HEK293T (cell line): ENCODE results near the gene DDX18.

Experiments
- ARNT ChIP-seq: fragments of 450-650 bp; IDR thresholded peaks from 2 replicates; pipeline ENCODE4 v1.6.1; 2017; ENCODE audit warnings: mild to moderate bottlenecking
- BHLHE40 ChIP-seq: fragments of 450-650 bp; IDR thresholded peaks from 2 replicates; pipeline ENCODE4 v1.6.1; 2016; ENCODE audit warnings: mild to moderate bottlenecking, moderate library complexity, borderline replicate concordance
- ELF4 ChIP-seq: fragments of 450-650 bp; IDR thresholded peaks from 2 replicates; pipeline ENCODE4 v1.6.1; 2017; ENCODE audit warnings: antibody characterized with exemption
- FOXA1 ChIP-seq: fragments of 450-650 bp; IDR thresholded peaks from 2 replicates; pipeline ENCODE4 v1.6.1; 2016; ENCODE audit warnings: mild to moderate bottlenecking
- FOXK2 ChIP-seq: fragments of 450-650 bp; IDR thresholded peaks from 2 replicates; pipeline ENCODE4 v1.6.1; 2016; ENCODE audit warnings: mild to moderate bottlenecking
- FOXM1 ChIP-seq: fragments of 450-650 bp; IDR thresholded peaks from 2 replicates; pipeline ENCODE4 v1.6.1; 2017; ENCODE audit warnings: mild to moderate bottlenecking, borderline replicate concordance
- L3MBTL2 ChIP-seq: fragments of 450-650 bp; conservative IDR thresholded peaks from 2 replicates; pipeline ENCODE4 v1.6.1; 2016; ENCODE audit warnings: mild to moderate bottlenecking
- LEF1 ChIP-seq: fragments of 450-650 bp; IDR thresholded peaks from 2 replicates; pipeline ENCODE4 v1.6.1; 2017; ENCODE audit warnings: mild to moderate bottlenecking, borderline replicate concordance
- NFRKB ChIP-seq: fragments of 450-650 bp; IDR thresholded peaks from 2 replicates; pipeline ENCODE4 v1.6.1; 2016; ENCODE audit warnings: mild to moderate bottlenecking, moderate library complexity
- SP1 ChIP-seq: fragments of 450-650 bp; IDR thresholded peaks from 2 replicates; pipeline ENCODE4 v1.6.1; 2017
- SUZ12 ChIP-seq: fragments of 450-650 bp; IDR thresholded peaks from 2 replicates; pipeline ENCODE4 v1.6.1; 2016; ENCODE audit warnings: mild to moderate bottlenecking
- TARDBP ChIP-seq: fragments of 450-650 bp; IDR thresholded peaks from 2 replicates; pipeline ENCODE4 v1.6.1; 2016
- TF ChIP-seq, protein P1 (sequence below): fragments of 450-650 bp; IDR thresholded peaks from 2 replicates; pipeline ENCODE4 v1.6.1; 2016

DNA sequence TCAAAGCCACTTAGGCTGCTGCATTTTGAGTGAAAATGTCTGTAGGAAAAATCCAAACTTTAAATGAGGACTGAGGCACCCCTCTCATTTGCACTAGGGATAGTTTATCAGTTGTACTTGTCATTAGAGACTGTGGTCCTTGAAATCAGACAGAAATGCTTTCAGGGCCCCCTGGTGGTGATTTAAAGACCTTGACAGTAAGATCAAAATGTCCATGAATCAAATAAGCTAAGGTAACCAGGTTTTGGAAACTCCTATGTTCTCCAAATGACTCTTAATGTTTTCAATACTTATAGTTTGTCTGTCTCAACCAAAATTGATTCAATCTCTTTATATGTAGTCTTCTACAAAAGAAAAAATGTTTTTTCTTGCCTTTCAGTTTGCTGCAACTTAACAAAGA is 28.8 kb upstream of the DDX18 start:
- no peak for TF ChIP-seq L3MBTL2
- TF ChIP-seq ELF4: no peak
- TF ChIP-seq FOXK2: no peak
- TF ChIP-seq FOXM1: no peak
- no peak for TF ChIP-seq TARDBP
- TF ChIP-seq SUZ12: no peak
- TF ChIP-seq LEF1: no peak
- TF ChIP-seq, protein P1, sequence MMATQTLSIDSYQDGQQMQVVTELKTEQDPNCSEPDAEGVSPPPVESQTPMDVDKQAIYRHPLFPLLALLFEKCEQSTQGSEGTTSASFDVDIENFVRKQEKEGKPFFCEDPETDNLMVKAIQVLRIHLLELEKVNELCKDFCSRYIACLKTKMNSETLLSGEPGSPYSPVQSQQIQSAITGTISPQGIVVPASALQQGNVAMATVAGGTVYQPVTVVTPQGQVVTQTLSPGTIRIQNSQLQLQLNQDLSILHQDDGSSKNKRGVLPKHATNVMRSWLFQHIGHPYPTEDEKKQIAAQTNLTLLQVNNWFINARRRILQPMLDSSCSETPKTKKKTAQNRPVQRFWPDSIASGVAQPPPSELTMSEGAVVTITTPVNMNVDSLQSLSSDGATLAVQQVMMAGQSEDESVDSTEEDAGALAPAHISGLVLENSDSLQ: no peak
- no peak for TF ChIP-seq SP1
- TF ChIP-seq NFRKB: no peak
- TF ChIP-seq BHLHE40: no peak
- no peak for TF ChIP-seq FOXA1
- no peak for TF ChIP-seq ARNT
